ENCODE data around the gene TBX10. TPM values are rescaled to one million over a fixed set of nuclear protein-coding genes. Genes with fewer than 3 reads are reported as not detected.
"Not testable (repeated sequence)": the region's sequence is repeated elsewhere in the genome, so short reads cannot be mapped to it uniquely, and the experiment has no call there.

The TBX10 gene
- total RNA-seq, 1 donor from 2014 or later = not detected

- Mint-ChIP-seq H3K4me1 (ENCODE audit: unreplicated experiment) (peaks cover 9% of the 10 kb centered on the region), H3K9me3 (ENCODE audit: unreplicated experiment) (no peaks in the 10 kb centered on the region), H3K4me3 (ENCODE audit: unreplicated experiment) (peak overlapping the region; percentile 2), H3K36me3 (ENCODE audit: unreplicated experiment) (no peaks in the 10 kb centered on the region), H3K27ac (ENCODE audit: unreplicated experiment) (no peak overlapping the region), H3K27me3 (ENCODE audit: unreplicated experiment) (peaks cover 24% of the 10 kb centered on the region)
- no peak for TF ChIP-seq CTCF (IDR thresholded peaks at IDR 0.05)
- DNase-seq (ENCODE audit: extremely low spot score, unreplicated experiment) = no peak
Measured at GRCh38 chr11:67604815-67605214, 34.7 kb downstream of the TBX10 start.

GRCh38 chr11:67604119-67604518, 35.4 kb downstream of the TBX10 start:
- not testable (repeated sequence) for H3K9me3 Mint-ChIP-seq (ENCODE audit: unreplicated experiment); DNase-seq (ENCODE audit: extremely low spot score, unreplicated experiment); H3K4me3 Mint-ChIP-seq (ENCODE audit: unreplicated experiment); H3K4me1 Mint-ChIP-seq (ENCODE audit: unreplicated experiment); H3K36me3 Mint-ChIP-seq (ENCODE audit: unreplicated experiment); H3K27ac Mint-ChIP-seq (ENCODE audit: unreplicated experiment)
- H3K27me3 Mint-ChIP-seq (ENCODE audit: unreplicated experiment) = peaks cover 31% of the 10 kb centered on the region

DNA sequence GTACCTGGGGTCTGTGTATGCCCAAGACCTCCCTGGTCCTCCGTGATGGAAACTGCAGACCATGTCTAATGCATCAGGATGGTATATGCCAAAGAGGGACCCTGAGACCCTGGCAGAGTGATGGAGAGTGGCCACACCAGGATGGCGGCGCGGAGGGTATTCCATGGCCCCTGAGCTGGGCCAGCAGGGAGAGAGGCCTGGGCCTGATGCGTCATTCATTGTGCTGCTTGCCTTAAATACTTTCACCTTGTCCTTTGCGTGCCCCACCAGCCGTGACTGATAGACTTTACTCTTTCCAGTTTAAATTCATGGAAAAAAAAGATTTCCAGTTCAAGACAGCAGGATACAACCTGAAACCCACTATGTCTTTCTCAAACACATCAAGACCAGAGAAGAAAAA, 38.5 kb downstream of the TBX10 start:
- no peak overlapping the region for H3K27ac Mint-ChIP-seq (ENCODE audit: unreplicated experiment)
- H3K27me3 Mint-ChIP-seq (ENCODE audit: unreplicated experiment) = peaks cover 41% of the 10 kb centered on the region
- H3K4me1 Mint-ChIP-seq (ENCODE audit: unreplicated experiment) = no peaks in the 10 kb centered on the region
- H3K36me3 Mint-ChIP-seq (ENCODE audit: unreplicated experiment) = no peaks in the 10 kb centered on the region
- no peak for TF ChIP-seq CTCF (IDR thresholded peaks at IDR 0.05)
- DNase-seq (ENCODE audit: extremely low spot score, unreplicated experiment) = no peak
- H3K9me3 Mint-ChIP-seq (ENCODE audit: unreplicated experiment) = no peaks in the 10 kb centered on the region
- H3K4me3 Mint-ChIP-seq (ENCODE audit: unreplicated experiment) = no peak overlapping the region

DNA sequence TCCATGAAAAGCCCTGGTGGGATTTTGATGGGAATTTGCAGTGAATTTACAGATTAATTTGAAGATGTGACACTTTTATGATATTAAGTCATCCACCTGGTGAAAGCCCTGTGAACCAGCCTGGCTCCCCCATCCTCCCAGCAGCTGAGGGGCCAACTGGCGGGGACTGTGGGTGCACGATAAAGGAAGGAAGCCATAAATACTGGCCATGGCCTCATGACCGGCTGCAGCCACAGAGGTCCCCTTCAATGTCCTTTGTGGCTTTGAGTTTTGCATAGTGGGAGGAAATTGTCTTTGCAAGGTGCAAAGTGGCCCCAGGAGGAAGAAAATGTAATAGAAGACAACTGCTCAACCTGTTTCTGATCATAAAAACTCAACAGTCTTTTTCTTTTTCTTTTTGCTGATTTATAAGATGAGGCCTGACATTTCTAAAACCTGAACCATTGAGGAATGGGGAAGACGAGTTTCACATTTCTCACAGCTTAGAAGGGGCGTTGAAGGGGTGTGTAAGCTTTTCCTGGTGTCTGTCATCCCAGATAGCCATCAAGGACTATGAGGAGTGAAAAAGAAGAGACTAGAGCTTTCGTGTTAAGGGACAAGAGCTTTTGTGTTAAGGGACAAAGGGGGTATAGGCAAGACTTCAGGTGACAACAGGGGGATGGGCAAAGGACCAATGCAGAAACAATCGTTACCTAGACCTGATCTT, 39.1 kb downstream of the TBX10 start:
- no peak overlapping the region for H3K4me3 Mint-ChIP-seq (ENCODE audit: unreplicated experiment)
- no peaks in the 10 kb centered on the region for H3K9me3 Mint-ChIP-seq (ENCODE audit: unreplicated experiment)
- no peak for TF ChIP-seq CTCF (IDR thresholded peaks at IDR 0.05)
- H3K4me1 Mint-ChIP-seq (ENCODE audit: unreplicated experiment) = no peaks in the 10 kb centered on the region
- DNase-seq (ENCODE audit: extremely low spot score, unreplicated experiment) = no peak
- H3K27ac Mint-ChIP-seq (ENCODE audit: unreplicated experiment) = no peak overlapping the region
- H3K27me3 Mint-ChIP-seq (ENCODE audit: unreplicated experiment) = peaks cover 44% of the 10 kb centered on the region
- no peaks in the 10 kb centered on the region for H3K36me3 Mint-ChIP-seq (ENCODE audit: unreplicated experiment)

DNA sequence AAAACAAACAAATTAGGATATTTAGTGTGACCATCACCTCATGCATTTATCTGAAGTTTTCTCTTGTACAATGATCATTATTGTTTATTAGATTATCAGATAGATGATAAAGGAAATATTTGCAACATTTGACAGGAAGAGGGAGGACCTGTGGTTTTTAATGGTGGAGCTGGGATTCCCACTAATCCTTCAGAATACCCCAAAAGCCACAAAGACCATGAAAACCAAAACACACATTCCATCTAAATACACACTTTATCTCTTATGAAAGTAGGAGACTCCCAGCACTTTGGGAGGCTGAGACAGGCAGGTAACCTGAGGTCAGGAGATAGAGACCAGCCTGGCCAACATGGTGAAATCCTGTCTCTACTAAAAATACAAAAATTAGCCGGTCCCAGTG, 40.4 kb downstream of the TBX10 start:
- no peak overlapping the region for H3K4me3 Mint-ChIP-seq (ENCODE audit: unreplicated experiment)
- peaks cover 48% of the 10 kb centered on the region for H3K27me3 Mint-ChIP-seq (ENCODE audit: unreplicated experiment)
- H3K36me3 Mint-ChIP-seq (ENCODE audit: unreplicated experiment) = no peaks in the 10 kb centered on the region
- H3K4me1 Mint-ChIP-seq (ENCODE audit: unreplicated experiment) = no peaks in the 10 kb centered on the region
- H3K9me3 Mint-ChIP-seq (ENCODE audit: unreplicated experiment) = no peaks in the 10 kb centered on the region
- TF ChIP-seq CTCF (IDR thresholded peaks at IDR 0.05) = no peak
- no peak for DNase-seq (ENCODE audit: extremely low spot score, unreplicated experiment)
- no peak overlapping the region for H3K27ac Mint-ChIP-seq (ENCODE audit: unreplicated experiment)

GRCh38 chr11:67597963-67598362, 41.6 kb downstream of the TBX10 start:
- not testable (repeated sequence) for H3K9me3 Mint-ChIP-seq (ENCODE audit: unreplicated experiment); H3K4me1 Mint-ChIP-seq (ENCODE audit: unreplicated experiment)

DNA sequence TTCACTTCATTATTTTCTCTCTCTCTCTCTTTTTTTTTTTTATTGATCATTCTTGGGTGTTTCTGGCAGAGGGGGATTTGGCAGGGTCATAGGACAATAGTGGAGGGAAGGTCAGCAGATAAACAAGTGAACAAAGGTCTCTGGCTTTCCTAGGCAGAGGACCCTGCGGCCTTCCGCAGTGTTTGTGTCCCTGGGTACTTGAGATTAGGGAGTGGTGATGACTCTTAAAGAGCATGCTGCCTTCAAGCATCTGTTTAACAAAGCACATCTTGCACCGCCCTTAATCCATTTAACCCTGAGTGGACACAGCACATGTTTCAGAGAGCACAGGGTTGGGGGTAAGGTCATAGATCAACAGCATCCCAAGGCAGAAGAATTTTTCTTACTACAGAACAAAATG, 42.1 kb downstream of the TBX10 start:
- not testable (repeated sequence) for H3K4me1 Mint-ChIP-seq (ENCODE audit: unreplicated experiment); DNase-seq (ENCODE audit: extremely low spot score, unreplicated experiment); H3K36me3 Mint-ChIP-seq (ENCODE audit: unreplicated experiment); H3K27ac Mint-ChIP-seq (ENCODE audit: unreplicated experiment); H3K4me3 Mint-ChIP-seq (ENCODE audit: unreplicated experiment); H3K9me3 Mint-ChIP-seq (ENCODE audit: unreplicated experiment)
- H3K27me3 Mint-ChIP-seq (ENCODE audit: unreplicated experiment) = peaks cover 49% of the 10 kb centered on the region

More at GRCh38 chr11:67597963-67598362, 41.6 kb downstream of the TBX10 start:
- not testable (repeated sequence) for H3K36me3 Mint-ChIP-seq (ENCODE audit: unreplicated experiment); DNase-seq (ENCODE audit: extremely low spot score, unreplicated experiment); H3K27ac Mint-ChIP-seq (ENCODE audit: unreplicated experiment); H3K4me3 Mint-ChIP-seq (ENCODE audit: unreplicated experiment)
- peaks cover 53% of the 10 kb centered on the region for H3K27me3 Mint-ChIP-seq (ENCODE audit: unreplicated experiment)

Measured in osteocyte (in vitro differentiated cells).